Activated naive CD8-positive, alpha-beta T cell treated with anti-CD3 and anti-CD28 coated beads, Interleukin-2, amount 50 U/mL, for 16 hours (primary cell): ENCODE measurements around the gene SRP68.

Experiments used
- DNase-seq: peaks from one replicate; pipeline ENCODE4 v3.0.0-alpha.2; 2020; ENCODE audit warnings: low read depth, low spot score

SRP68 gene

GRCh38 chr17:76072148-76072858, at the start of gene SRP68:
TSS of gene SRP68 (minus strand) at chr17:76072517. CDS start at chr17:76072491, 26 bp downstream.
- peak; percentile 47 for DNase-seq

- no peak for DNase-seq
These were observed 49.7 kb upstream of the SRP68 start for GRCh38 chr17:76121932-76122430.

GRCh38 chr17:76120658-76121008, 48.3 kb upstream of the SRP68 start:
- DNase-seq = no peak

GRCh38 chr17:76119409-76120371, 47.4 kb upstream of the SRP68 start:
- DNase-seq = no peak

GRCh38 chr17:76115138-76115754, 42.9 kb upstream of the SRP68 start:
- DNase-seq = no peak

- no peak for DNase-seq
These were observed 39.6 kb upstream of the SRP68 start for GRCh38 chr17:76111956-76112355.

- no peak for DNase-seq
These were observed 35.2 kb upstream of the SRP68 start for GRCh38 chr17:76107509-76107908.

- DNase-seq = no peak
These were observed 34.4 kb upstream of the SRP68 start for GRCh38 chr17:76106703-76107102.

- no peak for DNase-seq
These were observed 32.5 kb upstream of the SRP68 start for GRCh38 chr17:76104896-76105231.

GRCh38 chr17:76104140-76104895, 32.0 kb upstream of the SRP68 start:
- DNase-seq = no peak

- peak; percentile 82 for DNase-seq
These were observed 31.2 kb upstream of the SRP68 start, which contains the start of gene EXOC7 for GRCh38 chr17:76103274-76104139. TSS of gene EXOC7 (minus strand) at chr17:76103787. CDS start at chr17:76103692, 95 bp downstream.

- DNase-seq = no peak
These were observed 30.6 kb upstream of the SRP68 start for GRCh38 chr17:76102944-76103273.

- no peak for DNase-seq
These were observed 25.5 kb upstream of the SRP68 start for GRCh38 chr17:76097716-76098295.

GRCh38 chr17:76095943-76096342, 23.6 kb upstream of the SRP68 start:
- no peak for DNase-seq

GRCh38 chr17:76094046-76094445, 21.7 kb upstream of the SRP68 start:
- no peak for DNase-seq

GRCh38 chr17:76092526-76093413, 20.5 kb upstream of the SRP68 start:
- DNase-seq = no peak

- DNase-seq = no peak
These were observed 19.4 kb upstream of the SRP68 start for GRCh38 chr17:76091526-76092286.

- no peak for DNase-seq
These were observed 18.3 kb upstream of the SRP68 start for GRCh38 chr17:76090517-76091129.
